ENCODE measurements around the gene NID1.

Gene NID1

DNA sequence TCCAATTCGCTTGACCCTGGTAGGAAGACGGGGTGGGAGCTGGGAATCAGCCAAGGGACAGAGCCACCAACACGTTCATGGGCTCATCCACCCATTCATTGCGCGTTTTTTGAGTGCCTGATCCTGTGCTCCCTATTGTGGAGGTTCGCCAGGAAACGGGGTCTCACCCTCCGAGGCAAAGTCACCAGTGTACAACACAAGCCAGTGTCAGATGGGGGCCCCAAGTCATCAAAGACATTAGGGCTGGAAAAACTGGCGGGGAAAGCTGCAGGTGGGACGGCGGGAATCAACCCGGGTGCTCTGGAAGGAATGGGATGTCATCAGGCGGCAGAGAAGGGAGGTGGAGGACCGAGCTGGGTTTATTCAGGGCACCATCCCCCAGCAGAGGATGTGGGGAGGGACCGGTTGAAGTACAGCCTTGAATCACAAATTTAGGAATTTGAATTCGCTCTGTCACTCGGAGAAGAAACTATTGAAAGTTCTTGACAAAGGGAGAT is 667 bp upstream of the NID1 start:
- no peak for DNase-seq

DNA sequence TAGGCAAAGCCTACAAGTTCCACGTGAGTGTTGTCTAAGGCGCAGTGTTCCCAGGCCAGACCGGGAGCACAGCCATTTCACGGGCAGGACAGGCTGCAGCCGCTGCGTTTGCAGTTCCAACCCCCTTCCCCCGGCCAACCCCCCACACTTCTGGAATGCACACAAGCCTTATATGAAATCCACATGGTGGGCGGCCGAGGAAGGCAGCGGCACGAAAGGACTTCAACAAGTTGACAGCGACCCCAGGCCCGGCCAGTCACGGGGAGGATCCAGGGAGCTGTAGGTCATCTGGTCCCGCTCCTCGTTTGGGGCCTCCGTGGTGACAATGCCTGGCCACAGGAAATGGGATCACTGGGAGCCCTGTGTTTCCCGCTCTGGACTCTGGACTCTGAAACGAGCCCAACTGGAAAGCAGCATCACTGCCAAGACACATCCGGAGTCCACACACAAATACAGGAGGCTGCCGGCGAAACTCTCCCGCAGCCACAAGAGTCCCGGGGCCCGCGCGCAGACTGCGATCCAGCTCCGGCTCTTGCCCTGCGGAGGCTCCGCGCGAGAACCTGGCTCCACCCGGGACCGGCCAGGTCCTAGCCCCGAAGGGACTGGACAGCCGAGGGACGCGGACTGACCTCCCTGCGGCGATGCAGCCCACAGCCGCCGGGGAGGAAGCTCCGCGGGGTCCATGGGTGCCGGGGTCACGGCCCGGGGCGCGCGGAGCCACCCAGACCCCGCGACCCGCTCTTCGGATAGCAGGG is 794 bp downstream of the NID1 start:
- DNase-seq, result no peak

DNA sequence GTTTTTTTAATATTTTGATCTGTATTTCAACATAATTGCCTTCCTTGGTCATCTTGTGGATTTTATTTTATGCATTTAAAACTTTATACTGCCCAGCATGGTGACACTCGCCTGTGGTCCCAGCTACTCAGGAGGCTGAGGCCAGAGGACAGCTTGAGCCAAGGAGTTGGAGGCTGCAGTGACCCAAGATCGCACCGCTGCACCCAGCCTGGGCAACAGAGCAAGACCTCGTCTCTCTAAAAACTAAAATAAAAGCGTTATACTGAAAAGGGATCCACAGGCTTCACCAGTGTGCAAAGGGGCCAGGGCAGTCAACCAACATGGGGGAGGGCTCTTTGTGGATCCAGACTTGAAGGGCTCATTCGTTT is 1.4 kb downstream of the NID1 start:
- no peak for DNase-seq

DNA sequence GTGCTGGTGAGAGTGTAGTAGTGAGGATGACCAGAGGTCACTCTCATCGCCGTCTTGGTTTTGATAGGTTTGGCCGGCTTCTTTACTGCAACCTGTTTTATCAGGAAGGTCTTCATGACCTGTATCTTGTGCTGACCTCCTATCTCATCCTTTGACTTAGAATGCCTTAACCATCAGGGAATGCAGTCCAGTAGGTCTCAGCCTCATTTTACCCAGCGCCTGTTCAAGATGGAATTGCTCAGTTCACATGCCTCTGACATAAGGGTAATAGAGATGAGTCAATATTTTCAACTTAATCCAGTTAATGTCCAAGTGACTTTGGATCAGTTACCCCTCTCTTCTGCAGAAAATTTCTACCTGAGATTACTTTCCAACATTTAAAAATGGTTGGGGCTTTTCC is 4.6 kb downstream of the NID1 start:
- DNase-seq, result no peak

DNA sequence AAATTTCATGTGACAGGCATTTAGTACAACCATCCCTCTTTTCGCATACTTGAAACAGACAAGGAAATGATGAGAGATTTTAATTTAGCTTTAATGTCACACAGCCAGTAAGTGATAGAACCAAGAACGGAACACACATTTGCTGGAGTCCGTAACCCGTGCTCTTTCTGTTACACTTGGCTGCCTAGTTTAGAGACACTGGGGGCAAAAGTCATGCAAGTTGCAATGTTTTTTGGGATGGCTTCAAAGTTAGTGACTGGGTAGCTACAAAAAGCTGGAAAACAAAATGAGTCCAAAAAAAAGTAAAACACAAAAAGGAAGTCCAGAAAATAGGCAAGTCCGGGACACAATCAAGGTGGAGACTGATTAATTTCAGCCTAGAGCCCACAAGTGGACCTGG is 5.9 kb downstream of the NID1 start:
- DNase-seq, result no peak

DNA sequence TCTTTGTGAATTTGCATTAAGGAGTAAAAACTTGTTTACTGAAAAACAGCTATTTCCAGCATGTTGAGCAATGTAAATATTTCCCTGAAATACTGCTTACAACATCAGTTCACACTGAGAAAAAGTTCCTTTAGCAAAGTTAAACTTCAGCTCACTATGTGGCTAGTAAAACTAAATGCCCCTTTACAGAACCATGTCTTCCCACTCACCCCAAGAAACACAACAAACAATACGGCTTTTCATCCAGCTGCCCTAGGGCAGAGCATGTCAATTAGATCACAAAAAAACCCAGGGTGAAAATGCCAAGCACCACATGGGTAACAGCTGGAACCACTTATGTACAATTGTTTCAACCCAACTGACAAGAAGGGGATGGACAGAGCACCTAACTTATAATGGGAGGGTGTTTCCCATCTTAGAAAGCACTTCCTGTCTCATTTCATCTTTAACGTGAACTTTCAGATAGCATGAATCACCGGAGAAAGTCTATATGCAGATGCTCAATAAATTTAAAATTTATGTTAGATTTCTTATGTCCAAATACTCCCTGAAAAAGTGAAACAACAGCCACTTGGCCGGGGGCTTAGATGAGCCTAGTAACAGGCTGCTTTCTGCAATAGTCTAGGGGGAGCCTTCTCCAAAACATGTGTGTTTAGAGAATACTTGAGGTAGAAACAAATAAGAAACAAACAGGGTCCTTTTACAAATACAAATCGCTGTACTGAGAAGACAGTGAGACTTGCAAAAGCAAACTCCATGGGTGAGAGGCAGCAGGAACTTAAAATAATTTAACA is 6.6 kb downstream of the NID1 start:
- DNase-seq, result no peak

DNA sequence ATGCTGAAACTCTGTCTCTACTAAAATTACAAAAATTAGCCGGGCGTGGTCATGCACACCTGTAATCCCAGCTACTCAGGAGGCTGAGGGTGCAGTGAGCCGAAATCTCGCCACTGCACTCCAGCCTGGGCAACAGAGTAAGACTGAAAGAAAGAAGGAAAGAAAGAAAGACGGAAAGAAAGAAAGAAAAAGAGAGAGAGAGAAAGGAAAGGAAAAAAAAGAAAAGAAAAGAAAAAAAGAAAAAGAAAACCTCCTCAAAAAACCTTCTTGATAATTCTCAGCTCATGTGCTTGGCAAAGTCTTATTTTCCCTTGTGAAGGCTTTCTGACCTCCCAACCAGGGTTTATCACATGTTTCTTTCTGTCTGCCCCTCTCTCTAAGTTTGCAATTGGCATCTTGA is 7.3 kb downstream of the NID1 start:
- no peak for DNase-seq

DNA sequence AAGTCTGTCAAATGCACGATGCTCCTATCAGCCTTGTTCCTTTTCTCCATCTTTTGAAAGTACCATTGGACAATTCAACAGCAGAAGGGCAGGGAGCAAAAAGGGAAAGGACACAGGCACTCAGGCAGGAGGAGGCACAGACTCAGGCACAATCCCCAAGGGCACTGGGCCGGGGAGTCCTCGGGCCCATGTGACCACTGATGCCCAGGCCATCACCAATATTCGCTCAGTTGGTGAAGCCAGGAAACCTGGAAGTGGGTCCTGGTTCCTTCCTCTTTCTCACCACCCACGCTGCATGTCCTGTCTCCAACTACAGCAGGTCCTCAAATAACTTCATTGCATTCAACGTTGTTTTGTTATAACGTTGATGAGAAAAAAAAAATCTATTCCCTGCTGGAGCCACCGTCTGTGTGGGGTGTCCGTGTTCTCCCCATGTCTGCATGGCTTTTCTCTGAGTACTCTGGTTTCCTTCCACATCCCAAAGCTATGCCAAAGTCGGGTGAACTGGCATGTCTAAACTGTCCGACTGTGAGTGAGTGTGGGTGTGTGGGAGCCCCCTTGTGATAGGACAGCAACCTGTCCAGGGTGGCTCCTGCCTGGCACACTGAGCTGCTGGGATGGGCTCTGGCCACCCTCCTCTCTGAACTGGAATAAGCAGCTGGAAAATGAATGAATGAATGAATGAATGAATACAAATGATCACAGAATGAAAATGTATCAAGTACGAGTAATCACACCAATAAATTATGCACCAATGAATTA is 12.5 kb downstream of the NID1 start:
- no peak for DNase-seq

DNA sequence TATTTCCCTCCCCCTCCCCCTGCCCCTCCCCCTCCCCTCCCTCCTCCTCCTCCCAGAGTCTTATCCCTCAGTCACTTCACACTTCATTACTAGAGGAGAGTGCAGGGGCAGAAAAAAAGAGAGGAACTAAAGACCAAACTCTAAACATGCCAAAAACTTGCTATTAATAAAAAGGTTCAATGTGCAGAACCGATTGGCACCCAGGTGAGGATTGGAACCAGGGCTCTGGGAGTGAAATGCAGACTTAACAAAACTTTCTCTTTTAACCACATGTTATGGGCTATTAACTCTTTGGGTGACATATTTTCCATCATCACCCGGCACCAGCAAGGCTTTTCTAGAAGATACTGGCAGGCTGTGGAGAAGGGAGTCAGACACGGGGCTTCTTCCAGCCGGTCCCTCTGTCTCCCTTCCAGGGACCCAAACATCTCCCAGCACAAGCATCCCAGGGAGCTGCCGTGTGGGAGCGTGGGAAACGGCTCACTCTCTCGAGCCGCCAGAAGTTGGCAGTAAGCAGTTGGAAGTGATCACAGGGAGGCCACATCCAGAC is 13.6 kb downstream of the NID1 start:
- DNase-seq, result no peak

DNA sequence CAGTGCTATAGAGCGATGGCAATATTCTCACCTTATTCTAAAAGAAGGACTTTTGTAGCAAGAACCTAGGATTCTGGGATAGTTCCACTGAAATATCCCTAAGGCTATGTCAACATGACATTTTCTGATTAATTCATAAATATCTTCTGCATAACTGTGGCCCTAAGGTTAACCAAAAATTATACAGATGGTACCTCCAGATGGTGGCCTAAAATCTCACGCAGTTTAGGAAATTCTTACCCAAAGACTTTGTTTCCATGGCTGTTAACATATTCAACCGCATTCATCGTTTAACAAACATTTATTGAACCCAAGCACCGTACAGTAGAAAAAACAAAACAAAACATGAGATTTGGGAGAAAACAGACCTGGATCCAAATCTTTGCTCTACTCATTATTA is 19.1 kb downstream of the NID1 start:
- no peak for DNase-seq

DNA sequence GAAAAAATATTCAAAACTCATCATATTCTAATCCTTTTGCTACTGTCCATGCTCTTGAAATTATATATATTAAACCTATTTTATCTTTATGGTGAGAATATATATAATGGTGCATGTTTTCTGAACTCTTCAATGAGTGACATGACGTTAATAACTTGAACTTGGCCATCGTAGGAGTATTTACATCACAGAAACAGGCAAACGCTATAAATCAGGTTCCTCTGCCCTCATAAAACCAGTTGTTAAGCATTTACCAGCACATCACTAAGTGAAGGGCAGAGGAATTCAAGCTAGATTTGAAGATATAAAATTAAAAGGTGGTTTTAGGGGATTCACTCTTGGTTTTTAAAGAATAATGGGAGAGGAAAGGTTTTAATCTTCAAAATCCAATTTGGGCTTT is 20.5 kb downstream of the NID1 start:
- no peak for DNase-seq

DNA sequence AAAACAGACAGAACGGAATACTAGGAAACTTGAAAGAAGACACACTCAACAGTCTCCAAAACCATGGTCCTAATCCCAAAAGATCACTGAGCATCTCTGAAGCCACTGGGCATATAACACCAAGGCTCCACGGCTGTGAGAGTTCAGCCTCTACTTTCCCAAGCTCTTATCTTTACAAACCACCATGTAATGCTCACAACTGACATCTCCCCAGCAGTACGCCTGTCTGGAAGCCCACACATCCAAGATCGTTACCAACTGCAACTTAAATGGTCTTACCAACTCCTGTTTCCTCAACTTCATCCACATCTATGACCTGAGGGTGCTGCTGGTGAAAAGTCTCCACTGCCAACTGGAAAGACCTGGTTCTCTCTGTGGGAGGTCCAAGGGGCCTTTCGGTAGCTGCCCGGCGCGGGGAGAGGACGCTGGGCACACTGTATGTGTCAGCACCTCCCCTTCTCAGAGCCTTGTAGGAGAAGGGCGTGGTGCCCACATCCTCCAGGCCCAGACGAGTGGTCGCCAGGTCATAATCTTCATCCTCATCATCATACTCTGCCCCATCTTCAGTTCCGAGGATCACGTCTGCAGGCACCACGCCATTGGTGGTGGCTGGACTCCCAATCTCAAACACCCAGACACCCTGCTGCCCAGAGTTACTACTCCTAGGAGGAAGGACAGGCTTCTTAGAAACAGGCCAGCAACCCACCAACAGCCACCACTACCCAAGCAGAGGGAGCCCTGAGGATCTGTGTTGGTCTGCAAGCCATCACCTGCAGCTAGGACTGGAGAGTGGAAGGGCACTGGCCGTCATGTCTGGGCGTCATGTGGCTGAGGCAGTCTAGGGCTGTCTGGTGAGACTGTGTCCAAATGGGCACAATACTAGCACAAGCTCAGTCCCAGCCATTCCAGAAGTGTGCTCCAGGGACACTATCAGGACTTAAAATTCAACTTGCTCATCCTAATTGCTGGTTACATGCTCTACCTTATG is 23.0 kb downstream of the NID1 start:
- no peak for DNase-seq

DNA sequence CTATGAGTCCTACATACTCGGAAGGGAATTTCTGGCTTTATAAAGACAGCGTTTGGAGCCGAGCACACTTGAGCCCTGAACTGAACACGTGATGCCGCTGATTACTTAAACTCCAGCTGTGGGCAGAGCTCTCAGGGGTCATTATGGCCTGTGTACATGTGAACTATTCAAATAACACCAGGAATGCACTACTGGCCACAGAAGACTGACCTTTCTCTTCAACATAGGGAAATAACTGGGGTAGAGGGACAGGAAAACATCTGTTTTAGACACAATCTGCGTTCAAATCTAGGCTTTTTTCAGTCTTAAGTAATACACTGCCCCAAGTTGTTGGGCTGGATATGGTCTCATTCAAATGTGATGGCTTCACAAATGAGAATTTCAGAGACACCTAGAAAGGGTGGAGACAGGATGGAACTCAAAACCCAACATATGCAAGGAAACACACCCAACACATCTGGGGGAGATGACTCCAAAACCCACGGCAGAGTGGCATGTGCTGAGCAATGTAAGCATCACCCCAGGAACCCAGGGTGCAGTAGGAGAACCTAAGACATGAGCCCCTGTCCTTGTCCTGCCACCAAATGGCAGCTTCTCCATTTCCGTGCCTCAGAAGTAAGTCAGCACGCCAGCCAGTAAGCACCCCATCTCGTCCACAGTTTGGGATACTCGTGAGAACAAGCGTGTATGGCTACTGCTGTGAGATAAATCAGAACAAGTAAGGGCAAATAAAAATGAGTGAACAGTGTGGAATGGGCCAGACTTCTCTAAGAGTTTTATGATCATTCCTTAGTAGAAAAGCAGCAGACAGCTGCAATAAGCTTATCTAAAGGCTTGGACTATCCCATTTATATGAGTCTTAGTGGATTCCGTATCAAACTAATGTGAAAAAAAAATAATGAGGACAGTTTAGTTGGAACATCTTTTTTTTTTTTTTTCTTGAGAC is 24.9 kb downstream of the NID1 start:
- no peak for DNase-seq

DNA sequence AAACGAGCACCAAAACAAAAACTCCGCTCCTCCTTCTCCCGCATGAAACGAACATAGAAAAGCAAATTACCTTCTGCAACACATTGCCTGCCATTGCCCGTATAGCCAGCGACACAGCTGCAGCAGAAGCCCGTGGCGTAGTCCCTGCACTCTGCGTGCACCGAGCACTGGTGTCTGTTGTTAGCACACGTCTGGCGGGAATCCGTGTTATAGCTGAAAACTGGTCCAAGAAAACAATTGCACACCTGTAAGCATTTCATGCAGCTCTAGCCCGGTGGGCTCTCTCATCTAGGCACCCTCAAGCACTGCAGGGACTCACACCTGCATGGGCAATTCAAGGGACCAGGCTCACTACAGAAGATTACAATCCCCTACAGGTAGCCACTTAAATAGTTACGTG is 26.9 kb downstream of the NID1 start:
- DNase-seq, result no peak

DNA sequence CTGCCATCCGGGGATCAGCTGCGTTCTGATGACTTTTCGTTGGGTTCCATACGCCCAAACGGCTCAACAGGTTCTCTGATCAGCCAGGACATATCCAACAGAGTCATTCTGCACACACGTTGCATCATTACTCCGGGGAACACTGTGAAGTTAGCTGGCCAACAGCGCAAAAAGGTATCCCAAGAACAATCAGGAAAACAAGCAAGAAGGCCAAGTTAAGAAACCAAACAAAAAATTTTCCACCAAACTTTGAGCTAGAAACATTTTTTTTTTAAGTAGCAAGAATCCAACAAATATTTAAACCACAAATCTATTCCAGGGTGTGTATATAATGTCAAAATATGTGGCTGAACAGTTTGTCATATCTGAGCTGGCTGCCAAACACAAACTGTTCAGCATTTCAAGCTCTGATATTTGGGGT is 29.2 kb downstream of the NID1 start:
- no peak for DNase-seq

DNA sequence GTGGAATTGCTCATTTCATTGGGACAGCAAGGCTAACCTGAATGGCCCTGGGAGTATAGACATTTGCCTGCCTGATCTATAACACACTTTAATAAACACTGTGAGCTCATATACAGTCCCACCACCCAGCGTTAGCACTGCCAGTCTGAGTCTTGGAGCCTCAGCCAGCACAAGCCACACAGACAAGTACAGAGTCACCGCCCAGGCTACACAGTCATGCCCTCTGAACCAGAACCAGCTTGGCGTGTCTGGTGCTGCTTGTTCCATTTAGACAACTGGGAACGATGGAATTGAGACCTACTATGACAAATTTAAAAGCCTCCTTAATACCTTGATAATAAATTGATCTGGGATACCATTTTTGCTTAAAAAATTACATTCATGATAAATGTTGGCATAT is 31.6 kb downstream of the NID1 start:
- DNase-seq, result no peak

DNA sequence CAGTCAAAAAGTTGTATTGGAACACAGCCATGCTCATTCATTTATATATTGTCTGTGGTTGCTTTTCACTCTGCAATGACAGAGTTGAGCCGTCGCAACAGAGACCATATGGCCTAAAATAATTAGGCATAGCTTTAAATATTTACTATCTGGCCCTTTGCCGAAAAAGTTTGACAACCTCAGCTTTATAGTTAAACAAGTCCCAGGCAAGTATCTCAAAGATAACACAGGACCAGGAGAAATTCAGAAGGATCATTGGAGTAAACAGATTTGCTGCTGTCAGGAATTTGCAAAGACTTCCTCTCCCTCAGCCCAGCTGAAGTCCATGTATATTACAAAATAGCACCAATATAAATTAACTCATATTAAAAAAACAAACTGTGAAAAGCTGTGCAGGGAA is 34.4 kb downstream of the NID1 start:
- no peak for DNase-seq

DNA sequence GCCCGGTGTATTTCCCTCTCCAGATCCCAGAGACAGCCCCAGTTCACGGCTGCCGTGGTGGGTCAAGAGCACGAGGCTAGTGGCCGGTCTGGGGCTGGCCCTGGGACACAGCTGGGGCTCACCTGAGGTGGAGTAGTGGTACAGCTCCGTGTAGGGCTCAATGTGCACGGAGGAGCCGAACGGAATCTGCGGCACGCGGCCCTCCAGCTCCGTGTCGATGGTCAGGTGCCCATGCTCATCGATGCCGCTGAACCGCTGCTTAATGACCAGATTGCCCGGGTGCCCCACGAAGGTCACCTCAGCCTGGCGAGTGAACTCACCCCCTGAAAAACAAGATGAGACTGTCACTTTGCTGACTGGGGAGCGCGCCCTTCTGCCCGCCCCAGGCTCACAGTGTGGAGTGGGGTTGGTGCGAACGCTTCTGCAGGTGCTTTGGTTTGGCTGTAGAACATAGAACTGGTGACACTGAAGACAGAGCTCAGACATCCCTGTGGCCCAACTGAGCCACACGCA is 35.4 kb downstream of the NID1 start:
- no peak for DNase-seq

DNA sequence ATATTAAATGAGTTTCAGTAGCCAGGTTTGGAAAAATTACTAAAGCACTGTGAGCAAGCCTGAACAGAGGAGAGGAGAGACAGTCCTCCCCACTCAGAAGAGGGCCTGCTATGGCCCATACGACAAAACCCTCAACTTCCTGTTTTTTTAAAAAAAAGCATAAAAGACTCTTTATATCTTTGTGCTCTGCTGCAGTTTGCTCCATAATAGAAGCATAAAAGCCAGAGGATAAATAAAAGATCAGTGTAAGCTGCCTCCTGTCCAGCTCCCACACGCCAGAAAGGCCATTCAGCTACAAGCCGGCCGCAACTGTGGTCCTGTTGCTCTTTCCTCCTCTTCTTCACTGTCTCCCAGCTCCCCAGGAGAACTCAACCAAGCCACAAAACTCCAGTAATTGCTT is 37.8 kb downstream of the NID1 start:
- DNase-seq, result no peak

DNA sequence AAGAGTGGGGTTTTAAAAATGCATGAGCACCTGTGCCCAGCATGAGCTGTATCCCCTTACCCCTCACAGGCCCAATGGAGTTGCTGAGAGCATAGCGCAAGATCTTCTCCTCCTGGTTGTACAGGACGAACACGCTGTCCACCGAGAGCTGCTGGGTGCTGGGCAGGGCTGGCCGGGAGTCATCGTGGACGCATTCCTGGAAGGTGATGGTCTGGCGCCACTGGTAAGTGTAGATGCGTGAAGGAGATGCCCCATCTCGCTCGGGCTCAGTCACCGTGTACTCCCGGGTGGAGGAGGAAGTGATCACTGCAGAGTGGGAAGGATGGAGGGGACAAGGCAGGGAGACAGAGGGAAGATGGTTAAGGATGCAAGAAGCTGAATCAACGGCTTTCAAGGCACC is 39.1 kb downstream of the NID1 start:
- DNase-seq, result no peak

DNA sequence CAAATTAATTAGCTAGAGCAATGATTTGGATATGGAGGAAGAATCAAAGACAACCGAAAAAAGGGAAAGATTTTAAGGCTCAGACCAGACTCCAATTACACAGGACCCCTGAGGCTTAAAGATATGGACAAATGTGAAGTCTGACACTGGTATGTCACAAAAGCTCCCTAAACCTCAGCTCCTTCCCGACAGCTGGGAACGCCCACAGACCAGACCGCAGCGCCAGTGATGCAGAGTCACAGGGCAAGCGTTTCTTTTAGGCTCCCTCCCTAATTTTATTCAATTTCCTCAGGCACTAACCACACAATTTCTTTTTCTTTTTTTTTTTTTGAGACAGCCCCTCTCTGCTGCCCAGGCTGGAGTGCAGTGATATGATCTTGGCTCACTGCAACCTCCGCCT is 40.2 kb downstream of the NID1 start:
- no peak for DNase-seq
